GM23248 (cell line): ENCODE measurements around the gene TFR2. TPM values are rescaled to one million over a fixed set of nuclear protein-coding genes. Genes with fewer than 3 reads are reported as not detected.

Experiments
- DNase-seq: peaks from one replicate; pipeline ENCODE4 v3.0.0-alpha.2; 2015
- H2AFZ ChIP-seq: fragments of 200-600 bp; sonication (generic); 2 replicates; pipeline ENCODE4 v1.6.1; 2016; ENCODE audit warnings: antibody characterized with exemption
- H3F3A ChIP-seq: fragments of 200-600 bp; sonication (generic); 2 replicates; pipeline ENCODE4 v1.6.1; 2016; ENCODE audit warnings: mild to moderate bottlenecking, antibody characterized with exemption, mixed run types; ENCODE audit not compliant: insufficient read depth
- H3K27ac ChIP-seq: fragments of 200-600 bp; sonication (generic); 2 replicates; pipeline ENCODE4 v1.5.1; 2016; ENCODE audit warnings: mild to moderate bottlenecking
- H3K27me3 ChIP-seq: fragments of 200-600 bp; sonication (generic); replicated peaks from 2 replicates; pipeline ENCODE4 v1.6.1; 2016; ENCODE audit warnings: mild to moderate bottlenecking; ENCODE audit not compliant: insufficient read depth
- H3K36me3 ChIP-seq: fragments of 200-600 bp; sonication (generic); 2 replicates; pipeline ENCODE4 v1.6.1; 2016; ENCODE audit warnings: low read depth, mild to moderate bottlenecking
- H3K4me1 ChIP-seq: fragments of 200-600 bp; sonication (generic); 2 replicates; pipeline ENCODE4 v1.6.1; 2016; ENCODE audit warnings: mild to moderate bottlenecking; ENCODE audit not compliant: insufficient read depth
- H3K4me2 ChIP-seq: fragments of 200-600 bp; sonication (generic); one replicate; pipeline ENCODE4 v1.6.1; 2016; ENCODE audit warnings: mild to moderate bottlenecking; ENCODE audit not compliant: unreplicated experiment
- H3K4me3 ChIP-seq: fragments of 200-600 bp; sonication (generic); 2 replicates; pipeline ENCODE4 v1.5.1; 2016; ENCODE audit warnings: mild to moderate bottlenecking
- H3K79me2 ChIP-seq: fragments of 200-600 bp; sonication (generic); 2 replicates; pipeline ENCODE4 v1.6.1; 2016; ENCODE audit warnings: mild to moderate bottlenecking; ENCODE audit not compliant: insufficient read depth
- H3K9ac ChIP-seq: fragments of 200-600 bp; sonication (generic); 2 replicates; pipeline ENCODE4 v1.6.1; 2016; ENCODE audit warnings: mild to moderate bottlenecking
- H3K9me2 ChIP-seq: fragments of 200-600 bp; sonication (generic); 2 replicates; pipeline ENCODE4 v1.6.1; 2016; ENCODE audit warnings: mixed run types, mild to moderate bottlenecking, moderate library complexity; ENCODE audit not compliant: insufficient read depth
- H3K9me3 ChIP-seq: fragments of 200-600 bp; sonication (generic); one replicate; pipeline ENCODE4 v1.6.1; 2017; ENCODE audit warnings: low read depth
- H4K20me1 ChIP-seq: fragments of 200-600 bp; sonication (generic); 2 replicates; pipeline ENCODE4 v1.6.0; 2016; ENCODE audit not compliant: insufficient read depth
- EZH2 ChIP-seq: fragments of 200-600 bp; sonication (generic); IDR thresholded peaks from 2 replicates; pipeline ENCODE4 v1.6.1; 2018; ENCODE audit warnings: antibody characterized with exemption, mild to moderate bottlenecking; ENCODE audit not compliant: insufficient read depth, poor library complexity, severe bottlenecking
- EZH2phosphoT487 ChIP-seq: fragments of 200-600 bp; sonication (generic); IDR thresholded peaks from 2 replicates; pipeline ENCODE4 v1.6.1; 2018; ENCODE audit warnings: antibody characterized with exemption, moderate library complexity, mild to moderate bottlenecking, low read depth; ENCODE audit not compliant: insufficient read depth
- WGBS, 2 experiments: methylation state at CpG; one replicate each; pipeline ENCODE4 v1.1.6; 2015 to 2017; ENCODE audit warnings: low lambda C conversion rate in 2 of 2, low coverage in 1 of 2; ENCODE audit errors: missing lambda C conversion rate in 2 of 2; 5-methylcytosine and 5-hydroxymethylcytosine counted together
- in situ Hi-C: fragments of 300-500 bp; cut with MboI; formaldehyde crosslinking; loops from 2 replicates; pipeline ENCODE4 v1.15.0; 2020
- polyA plus RNA-seq: library from polyadenylated mRNA; unstranded; fragments of >200 nt; fragmentation: Nextera tagmentation; extraction: Ambion mirVana; gene quantifications from 2 replicates; pipeline ENCODE4 v1.2.1, GENCODE V29; 2016
- total RNA-seq: library from RNA; depleted of rRNA; stranded (reverse); fragments of >200 nt; shearing (Covaris generic); gene quantifications from 2 replicates; pipeline ENCODE4 v1.2.3, GENCODE V29; 2014; rRNA removed

TFR2 gene
- total RNA-seq = 0.11 and 0.51 TPM in 2 replicates
- polyA plus RNA-seq = 0.28 and 0.79 TPM in 2 replicates

- H3K79me2 ChIP-seq = no peaks in the 10 kb centered on the region
- no peaks in the 10 kb centered on the region for H3K36me3 ChIP-seq
- DNase-seq = no peak
- no peaks in the 10 kb centered on the region for H4K20me1 ChIP-seq
- H3K27ac ChIP-seq = no peak within 1 kb of the TSS
- no peak within 1 kb of the TSS for H3K4me2 ChIP-seq
- no peaks in the 10 kb centered on the region for H3F3A ChIP-seq
- H3K9me2 ChIP-seq = no peaks in the 10 kb centered on the region
- H3K4me1 ChIP-seq = no peaks in the 10 kb centered on the region
- no peak for TF ChIP-seq EZH2phosphoT487
- no peak for TF ChIP-seq EZH2
- H3K27me3 ChIP-seq = no peaks in the 10 kb centered on the region; the same call in 1 of the 2 replicates
- in situ Hi-C loops = no loop called here
- no peak within 1 kb of the TSS for H2AFZ ChIP-seq
- no peaks in the 10 kb centered on the region for H3K9me3 ChIP-seq
- H3K4me3 ChIP-seq = no peak within 1 kb of the TSS
- H3K9ac ChIP-seq = no peak within 1 kb of the TSS
- WGBS, 2 experiments = 50 to 59% methylated on average over 8 of the region's 10 CpGs
Measured at GRCh38 chr7:100641463-100641859, at the start of gene TFR2. TSS of gene TFR2 (minus strand) at chr7:100641552. CDS start at chr7:100641509, 43 bp downstream.

GRCh38 chr7:100689230-100690135 lies 48.1 kb upstream of the TFR2 start:
- no peak for DNase-seq
- H3K27me3 ChIP-seq = no peaks in the 10 kb centered on the region
- no peak overlapping the region for H2AFZ ChIP-seq
- H3K4me3 ChIP-seq = no peak overlapping the region
- no peaks in the 10 kb centered on the region; the same call in 1 of the 2 replicates for H3K36me3 ChIP-seq
- in situ Hi-C loops = loop anchor here (10.0 kb wide), 1 partner anchor 215 kb away; the partner anchor contains the start of gene TSC22D4
- peaks cover 17% of the 10 kb centered on the region for H3K4me1 ChIP-seq
- H3K4me2 ChIP-seq = no peak overlapping the region
- peaks cover 6% of the 10 kb centered on the region; the same call in 1 of the 2 replicates for H4K20me1 ChIP-seq
- no peak overlapping the region for H3K9ac ChIP-seq
- H3K27ac ChIP-seq = no peak overlapping the region
- H3F3A ChIP-seq = peaks cover 14% of the 10 kb centered on the region
- no peaks in the 10 kb centered on the region for H3K9me3 ChIP-seq
- H3K9me2 ChIP-seq = no peaks in the 10 kb centered on the region
- peaks cover 60% of the 10 kb centered on the region for H3K79me2 ChIP-seq
- 80 to 85% methylated on average over 13 to 18 of the region's 18 CpGs for WGBS, 2 experiments
- TF ChIP-seq EZH2phosphoT487 (no peak), EZH2 (no peak)

GRCh38 chr7:100688326-100688860 lies 47.0 kb upstream of the TFR2 start:
- H3K79me2 ChIP-seq = peaks cover 57% of the 10 kb centered on the region
- WGBS, 2 experiments = 75 to 78% methylated on average over 14 to 16 of the region's 16 CpGs
- H3K9me3 ChIP-seq = no peaks in the 10 kb centered on the region
- no peak overlapping the region for H3K4me2 ChIP-seq
- H3K9ac ChIP-seq = 0 out of 2 replicates have a peak overlapping the region, but pooled peaks have one; percentile 31
- no peak for DNase-seq
- peaks cover 14% of the 10 kb centered on the region for H3F3A ChIP-seq
- H2AFZ ChIP-seq = no peak overlapping the region
- H3K9me2 ChIP-seq = no peaks in the 10 kb centered on the region
- no peak overlapping the region for H3K4me3 ChIP-seq
- no peaks in the 10 kb centered on the region for H3K27me3 ChIP-seq
- no peak for TF ChIP-seq EZH2phosphoT487
- no peak for TF ChIP-seq EZH2
- in situ Hi-C loops = no loop called here
- H3K36me3 ChIP-seq = no peaks in the 10 kb centered on the region; the same call in 1 of the 2 replicates
- H3K27ac ChIP-seq = no peak overlapping the region
- peaks cover 6% of the 10 kb centered on the region; the same call in 1 of the 2 replicates for H4K20me1 ChIP-seq
- H3K4me1 ChIP-seq = peaks cover 17% of the 10 kb centered on the region

- H3F3A ChIP-seq = peaks cover 10% of the 10 kb centered on the region
- H3K36me3 ChIP-seq = no peaks in the 10 kb centered on the region; the same call in 1 of the 2 replicates
- no peak overlapping the region for H3K4me2 ChIP-seq
- peak; percentile 70 for DNase-seq
- peaks cover 52% of the 10 kb centered on the region for H3K79me2 ChIP-seq
- H3K9me2 ChIP-seq = no peaks in the 10 kb centered on the region
- no peaks in the 10 kb centered on the region for H3K9me3 ChIP-seq
- in situ Hi-C loops = no loop called here
- H2AFZ ChIP-seq = no peak overlapping the region
- H3K9ac ChIP-seq = peak overlapping the region; percentile 31; the same call in 1 of the 2 replicates
- WGBS, 2 experiments = 70 to 74% methylated on average over 18 to 25 of the region's 25 CpGs
- no peak overlapping the region for H3K4me3 ChIP-seq
- TF ChIP-seq EZH2phosphoT487 (no peak), EZH2 (no peak)
- peaks cover 6% of the 10 kb centered on the region; the same call in 1 of the 2 replicates for H4K20me1 ChIP-seq
- peaks cover 17% of the 10 kb centered on the region for H3K4me1 ChIP-seq
- no peaks in the 10 kb centered on the region for H3K27me3 ChIP-seq
- H3K27ac ChIP-seq = no peak overlapping the region
Measured at GRCh38 chr7:100687751-100688300, 46.5 kb upstream of the TFR2 start.
